NCI-H146 treated with DMSO at 0.1 percent for 48 hours (cell line): ENCODE data around the gene CMC1.

Experiments
- DNase-seq: peaks from one replicate; lab custom pipeline; 2025; ENCODE audit not compliant: unreplicated experiment; lab: John Stamatoyannopoulos, UW

Gene CMC1

GRCh38 chr3:28295898-28296490 is 54.6 kb downstream of the CMC1 start:
- DNase-seq, result no peak

GRCh38 chr3:28299705-28300104 is 58.3 kb downstream of the CMC1 start:
- DNase-seq, result no peak

- DNase-seq, result no peak
Observed at GRCh38 chr3:28300345-28300962, 59.0 kb downstream of the CMC1 start.

GRCh38 chr3:28301688-28302087 is 60.3 kb downstream of the CMC1 start:
- no peak for DNase-seq

- DNase-seq, result no peak
Observed at GRCh38 chr3:28308196-28308595, 66.8 kb downstream of the CMC1 start.

GRCh38 chr3:28315711-28316110 is 74.3 kb downstream of the CMC1 start:
- no peak for DNase-seq

GRCh38 chr3:28316226-28316625 is 74.8 kb downstream of the CMC1 start:
- DNase-seq, result no peak

GRCh38 chr3:28317438-28318022 is 76.1 kb downstream of the CMC1 start:
- DNase-seq, result peak; percentile 13

- DNase-seq, result no peak
Observed at GRCh38 chr3:28320981-28321380, 79.6 kb downstream of the CMC1 start.

GRCh38 chr3:28322464-28322863 is 81.0 kb downstream of the CMC1 start:
- DNase-seq, result no peak

GRCh38 chr3:28326458-28326926 is 85.1 kb downstream of the CMC1 start:
- no peak for DNase-seq

GRCh38 chr3:28328188-28329151 is 87.1 kb downstream of the CMC1 start:
- DNase-seq, result no peak

GRCh38 chr3:28334552-28334951 is 93.1 kb downstream of the CMC1 start:
- no peak for DNase-seq

- DNase-seq, result no peak
Observed at GRCh38 chr3:28335246-28335645, 93.8 kb downstream of the CMC1 start.

GRCh38 chr3:28337230-28337629 is 95.8 kb downstream of the CMC1 start:
- no peak for DNase-seq

GRCh38 chr3:28343144-28343543 is 101.7 kb downstream of the CMC1 start:
- no peak for DNase-seq

- DNase-seq, result no peak
Observed at GRCh38 chr3:28345690-28346089, 104.3 kb downstream of the CMC1 start.

GRCh38 chr3:28347374-28348264 is 106.2 kb downstream of the CMC1 start:
- DNase-seq, result no peak

- peak; percentile 25 for DNase-seq
Observed at GRCh38 chr3:28348265-28348628, 106.8 kb downstream of the CMC1 start.

GRCh38 chr3:28348629-28349468 is 107.4 kb downstream of the CMC1 start, which contains the start of the genes AZI2 and ZCWPW2:
TSS of gene AZI2 (minus strand) at chr3:28348824. CDS start at chr3:28340617, 8,207 bp downstream.
TSS of gene ZCWPW2 (plus strand) at chr3:28348721. CDS start at chr3:28413069, 64,348 bp downstream.
- peak; percentile 73 for DNase-seq
